Stimulated activated naive CD4-positive, alpha-beta T cell treated with Interleukin-2 at 50 U/mL for 16 hours (primary cell): ENCODE results near the gene ZNF883.

Experiments
- DNase-seq: peaks from one replicate; lab custom pipeline; 2025; lab: John Stamatoyannopoulos, UW

Gene ZNF883

DNA sequence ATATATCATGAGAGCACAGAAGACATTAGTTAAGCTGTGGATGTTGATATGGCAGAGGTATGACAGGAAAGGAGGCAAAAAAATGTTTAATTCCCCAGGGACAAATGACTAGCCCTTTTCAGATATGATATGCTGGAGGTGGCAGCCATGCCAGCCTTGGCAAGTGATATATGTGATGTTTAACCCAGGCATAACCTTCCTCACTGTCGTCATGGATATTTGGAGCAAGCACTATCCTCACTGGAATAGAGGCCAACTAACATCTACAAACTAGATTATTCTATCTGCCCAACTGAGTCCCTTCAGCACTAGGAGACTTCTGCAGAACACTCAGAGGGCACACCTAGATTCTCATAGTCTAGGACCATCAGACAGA lies 94.0 kb downstream of the ZNF883 start:
- no peak for DNase-seq

DNA sequence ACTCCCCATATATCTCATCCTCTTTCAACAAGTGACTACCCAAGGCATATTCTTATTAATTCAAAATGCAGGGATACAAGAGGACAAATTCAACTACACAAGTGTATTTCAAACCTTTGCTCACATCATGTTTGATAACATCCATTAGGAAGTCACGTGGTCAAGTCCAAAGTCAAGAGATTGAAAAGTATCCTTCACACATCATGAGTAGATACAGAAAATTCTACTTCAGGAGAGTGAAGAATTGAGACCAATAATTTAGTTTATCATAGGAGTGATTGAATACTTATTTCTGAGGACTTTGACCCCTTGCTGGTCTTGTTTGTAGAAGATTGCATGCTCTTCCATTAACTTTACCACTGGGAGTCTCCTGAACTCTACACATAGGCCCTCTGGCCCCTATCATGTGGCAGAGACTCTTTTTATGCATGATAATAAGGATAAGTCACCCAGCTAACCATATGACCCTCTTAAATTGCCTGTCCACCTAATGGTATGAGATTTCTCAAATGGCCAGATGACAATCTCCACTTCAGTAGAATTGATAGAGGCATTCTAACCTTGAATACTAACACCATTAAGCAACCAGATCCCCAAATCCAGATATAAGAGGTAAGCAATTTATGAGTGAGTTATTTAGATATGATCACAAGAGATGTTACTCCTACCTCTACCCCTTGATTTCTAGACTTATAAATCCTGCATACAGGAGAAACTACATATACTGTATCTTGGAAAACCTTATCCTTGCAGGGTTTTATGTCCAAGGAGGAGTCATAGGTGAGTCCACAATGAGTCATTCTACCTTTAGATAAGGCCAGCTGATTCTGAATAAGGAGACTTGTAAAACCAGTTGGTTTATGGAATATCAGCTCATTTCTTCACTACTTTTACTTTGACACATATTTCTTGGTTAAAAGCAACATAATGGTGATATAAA lies 94.7 kb downstream of the ZNF883 start:
- DNase-seq: no peak

DNA sequence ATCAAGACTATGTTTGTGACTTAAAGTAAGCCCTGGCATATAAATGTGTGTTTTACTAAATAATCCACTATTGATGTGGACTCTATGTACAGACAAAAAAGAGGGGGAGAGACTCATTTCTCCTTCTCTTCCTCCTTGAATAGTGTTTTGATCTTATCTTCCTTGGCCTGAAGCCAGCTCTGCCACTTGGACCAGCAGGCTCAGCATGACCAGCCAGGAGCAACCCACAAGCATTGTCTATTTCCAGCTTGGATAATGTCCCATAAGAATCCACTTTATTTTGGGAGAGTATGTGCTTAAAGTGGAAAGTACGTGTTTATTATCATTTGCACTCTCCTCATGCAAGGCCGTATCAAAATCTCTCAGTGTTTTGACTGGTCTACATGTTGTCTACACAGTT lies 97.5 kb downstream of the ZNF883 start:
- DNase-seq: no peak

DNA sequence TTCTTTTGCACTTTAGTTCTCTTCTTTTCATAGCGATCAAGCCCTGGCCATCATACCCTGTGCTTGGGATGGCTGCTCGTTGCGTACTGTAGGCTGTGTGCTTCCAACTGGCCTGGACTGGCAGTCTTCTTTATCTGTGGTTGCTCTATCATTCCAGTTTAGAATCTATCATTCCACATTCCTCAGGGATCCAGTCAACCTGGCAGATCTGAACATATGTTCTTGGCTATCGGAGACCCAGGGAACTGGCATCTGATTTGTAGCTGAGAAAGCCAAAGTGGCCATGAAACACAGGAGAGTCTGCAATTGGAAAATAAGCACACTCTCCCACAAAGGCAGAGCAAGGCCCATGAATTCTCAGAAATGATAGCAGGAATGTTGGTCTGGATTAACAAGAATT lies 98.7 kb downstream of the ZNF883 start:
- no peak for DNase-seq

DNA sequence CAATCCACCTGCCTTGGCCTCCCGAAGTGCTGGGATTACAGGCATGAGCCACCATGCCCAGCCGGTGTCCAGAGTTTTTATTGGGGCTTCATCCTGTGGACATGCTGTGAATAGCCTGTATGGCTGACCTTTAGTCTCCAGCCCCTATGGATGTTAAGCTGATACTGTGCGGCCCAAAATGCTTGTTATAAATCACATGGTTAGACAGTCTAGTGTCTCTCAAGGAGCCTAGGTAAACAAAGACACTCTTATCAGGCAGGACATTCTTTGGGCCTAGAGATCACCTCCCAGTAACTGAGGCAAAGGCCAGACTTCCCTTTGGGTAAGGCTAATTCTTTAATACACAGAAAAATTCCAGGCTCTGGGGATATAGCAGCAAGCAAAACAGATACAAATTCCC lies 99.4 kb downstream of the ZNF883 start:
- no peak for DNase-seq

DNA sequence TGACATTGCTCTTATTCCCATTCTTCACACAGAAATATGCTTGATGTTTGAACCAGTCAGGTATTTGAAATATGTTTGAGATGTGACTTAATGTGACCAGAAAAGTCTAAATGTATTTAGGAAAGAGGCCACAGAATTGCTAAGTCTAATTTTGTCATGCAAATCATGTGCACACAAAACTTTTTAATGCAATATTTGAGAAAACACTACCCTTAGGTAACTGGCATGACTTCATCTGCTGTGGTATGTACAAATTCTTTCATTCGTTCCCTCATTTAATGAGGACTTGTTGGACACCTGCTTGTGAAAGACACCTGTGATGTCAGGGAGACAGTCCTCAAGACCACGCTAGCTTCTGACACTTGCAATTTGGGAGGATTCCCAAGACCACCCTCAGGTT lies 100.3 kb downstream of the ZNF883 start:
- no peak for DNase-seq
